ENCODE measurements around the gene BCDIN3D.
"Not testable (repeated sequence)": the region's sequence is repeated elsewhere in the genome, so short reads cannot be mapped to it uniquely, and the experiment has no call there.

The BCDIN3D gene

GRCh38 chr12:49842519-49843352 is at the start of gene BCDIN3D:
BCDIN3D (minus strand) TSS chr12:49843106; CDS start chr12:49843087, 19 bp downstream.
- DNase-seq, result peak; percentile 95

DNA sequence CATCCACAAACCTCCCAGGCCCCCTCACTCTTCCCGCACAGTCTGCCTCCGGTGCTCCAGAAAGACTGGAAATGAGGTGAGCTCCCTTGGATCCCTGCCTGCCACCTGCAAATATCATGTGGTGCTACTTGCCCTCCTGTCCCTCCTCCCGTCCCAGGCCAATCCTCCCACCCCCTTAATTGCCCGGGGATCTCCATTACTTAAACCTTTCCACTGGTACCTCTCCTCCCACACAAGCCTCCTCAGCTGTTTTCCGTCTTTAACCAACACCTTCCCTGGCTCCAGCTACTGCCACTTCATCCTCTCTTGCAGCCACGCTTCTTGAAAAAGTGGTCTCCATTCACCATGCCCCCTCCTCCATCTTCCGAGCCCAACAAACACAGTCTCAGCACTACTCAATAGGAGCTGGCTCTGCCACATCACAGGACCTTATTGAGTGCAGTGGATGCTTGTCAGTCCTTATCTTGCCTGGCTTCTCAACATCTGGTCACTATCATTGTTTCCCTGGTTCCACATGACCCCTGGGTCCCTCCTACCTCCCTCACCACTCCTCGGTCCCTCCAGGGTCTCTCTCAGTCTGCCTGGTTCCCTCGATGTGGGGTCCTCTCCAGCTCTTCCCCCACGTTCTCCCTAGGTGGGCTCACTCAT is 49.3 kb upstream of the BCDIN3D start:
- no peak for DNase-seq

GRCh38 chr12:49891476-49891875 is 48.6 kb upstream of the BCDIN3D start:
- DNase-seq, result no peak

GRCh38 chr12:49891012-49891411 is 48.1 kb upstream of the BCDIN3D start:
- no peak for DNase-seq

- DNase-seq, result no peak
Observed at GRCh38 chr12:49890096-49890461, 47.2 kb upstream of the BCDIN3D start.

GRCh38 chr12:49889361-49890095 is 46.6 kb upstream of the BCDIN3D start:
- no peak for DNase-seq

DNA sequence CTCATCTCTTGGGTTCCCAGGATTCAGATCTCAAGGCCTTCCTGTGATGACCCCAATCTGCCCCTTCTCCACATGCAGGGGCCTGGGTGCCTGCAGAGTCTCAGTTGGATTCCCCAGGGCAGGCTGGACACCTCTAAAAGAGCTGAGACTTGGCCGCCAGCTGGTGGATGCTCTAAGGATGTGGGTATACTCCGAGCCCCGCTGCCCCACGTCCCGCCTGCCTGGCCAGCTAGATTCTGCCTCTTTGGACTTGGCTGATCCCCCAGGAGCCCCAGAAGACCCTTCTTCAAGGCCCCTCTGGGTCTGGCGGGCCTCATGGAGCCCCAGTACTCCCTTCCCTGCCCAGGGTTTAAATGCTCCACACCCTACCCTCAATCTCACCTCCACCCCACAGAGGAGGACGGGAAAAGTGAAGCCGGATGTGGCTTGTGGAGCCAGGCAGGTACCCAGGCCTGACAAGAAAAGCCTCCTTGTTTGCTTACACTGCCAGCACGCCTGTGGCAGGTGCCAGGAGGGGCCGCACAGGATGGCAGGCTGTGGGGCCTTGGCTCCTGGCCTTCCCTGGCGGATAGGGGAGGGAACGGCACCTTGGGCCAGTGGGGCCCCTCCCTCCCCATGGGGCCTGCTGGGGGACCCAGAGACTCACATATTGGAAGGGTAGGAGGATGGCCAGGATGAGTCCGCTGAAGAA is 45.7 kb upstream of the BCDIN3D start:
- no peak for DNase-seq

GRCh38 chr12:49887536-49888401 is 44.9 kb upstream of the BCDIN3D start:
- no peak for DNase-seq

GRCh38 chr12:49887091-49887490 is 44.2 kb upstream of the BCDIN3D start:
- no peak for DNase-seq

DNA sequence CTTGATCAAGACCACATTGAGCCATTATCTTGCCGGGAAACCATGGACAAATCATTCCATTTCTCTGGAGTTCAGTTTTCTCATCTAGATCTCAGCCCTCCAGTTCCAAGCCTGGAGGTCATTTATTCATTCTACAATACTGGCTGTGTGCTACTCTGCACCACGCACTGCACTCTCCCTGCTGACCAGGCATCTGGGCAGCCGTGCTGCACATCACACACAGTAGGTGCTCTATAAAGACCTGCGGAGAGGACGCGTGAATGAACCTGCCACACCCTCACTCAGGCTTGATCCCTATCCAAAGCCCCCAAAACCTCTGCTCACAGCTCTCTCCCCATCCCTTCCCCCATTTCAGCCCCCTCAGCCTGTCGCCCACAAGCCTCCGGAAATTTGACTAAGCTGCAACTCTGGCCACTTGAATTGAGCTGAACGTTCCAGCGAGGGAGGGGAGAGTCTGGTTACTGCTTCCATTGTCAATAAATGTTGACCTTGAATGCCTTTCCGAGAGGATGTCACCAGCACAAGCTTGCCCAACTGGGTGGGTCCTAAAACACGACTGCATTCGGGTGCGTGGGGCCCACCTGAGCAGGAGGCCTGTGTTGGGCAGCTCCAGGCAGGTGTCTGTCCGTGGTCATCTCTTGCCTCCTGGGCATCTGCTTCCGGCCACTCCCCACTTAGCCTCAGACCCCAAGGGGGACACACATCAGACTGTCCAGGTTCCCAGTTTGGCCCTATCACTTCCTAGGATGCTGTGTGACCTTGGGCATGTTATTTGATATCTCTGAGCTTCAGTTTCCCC is 43.0 kb upstream of the BCDIN3D start:
- DNase-seq, result no peak

GRCh38 chr12:49885118-49885517 is 42.2 kb upstream of the BCDIN3D start:
- DNase-seq, result no peak

DNA sequence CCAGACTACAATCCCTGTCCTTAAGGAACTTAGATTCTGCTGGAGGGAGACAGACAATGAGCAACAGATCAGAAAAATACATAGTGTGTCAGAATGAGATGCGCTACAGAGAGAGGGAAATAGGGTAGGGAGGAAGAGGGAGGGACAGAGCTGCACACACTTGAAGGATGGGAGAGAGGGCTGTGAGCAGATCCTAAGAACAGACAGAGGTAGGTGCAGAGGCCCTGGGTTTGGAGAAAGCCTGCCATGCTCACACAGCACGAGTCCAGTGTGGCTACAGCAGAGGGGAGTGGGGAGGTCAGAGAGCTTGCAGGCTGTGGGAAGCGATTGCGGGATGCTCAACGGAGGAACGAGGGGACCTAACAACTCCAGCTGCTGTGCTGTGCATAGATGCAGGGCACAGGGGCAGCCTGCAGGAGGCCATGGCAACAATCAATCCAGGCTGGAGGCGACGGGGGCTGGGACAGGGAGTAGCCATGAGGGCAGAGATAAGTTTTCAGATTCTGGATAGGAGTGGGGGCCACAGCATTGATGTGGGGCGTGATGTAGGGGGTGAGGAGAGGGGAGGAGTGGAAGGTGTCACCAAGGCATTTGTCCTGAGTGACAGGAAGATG is 40.1 kb upstream of the BCDIN3D start:
- no peak for DNase-seq

DNA sequence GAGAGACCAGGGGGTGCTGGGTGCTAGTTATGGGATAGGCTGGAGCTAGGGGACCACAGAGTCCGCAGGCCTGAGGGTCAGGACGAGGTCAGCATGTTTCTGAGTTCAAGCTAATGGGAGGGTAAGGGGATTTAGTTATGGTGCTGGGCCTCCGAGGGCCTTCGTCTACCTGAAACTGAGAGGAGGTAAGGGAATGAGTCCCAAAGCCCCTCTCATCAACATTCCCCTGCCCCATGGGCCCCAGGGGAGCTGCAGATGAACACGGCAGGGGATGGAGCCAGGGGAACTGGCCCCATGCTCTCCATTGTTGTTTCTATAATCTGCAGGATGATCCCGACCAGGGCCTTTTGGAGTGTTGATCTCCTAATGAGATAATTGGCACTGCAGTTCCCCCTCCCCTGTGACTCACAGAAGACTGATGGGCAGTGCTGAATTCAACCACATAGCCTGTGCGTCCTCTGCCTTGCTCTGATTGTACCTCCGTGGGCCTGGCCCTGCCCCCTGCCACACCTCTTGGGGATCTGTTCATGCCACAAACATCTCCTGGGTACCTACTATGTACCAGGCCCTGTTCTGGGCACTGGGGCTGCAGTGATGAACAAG is 39.4 kb upstream of the BCDIN3D start:
- DNase-seq, result no peak

GRCh38 chr12:49881415-49882247 is 38.7 kb upstream of the BCDIN3D start:
- no peak for DNase-seq

DNA sequence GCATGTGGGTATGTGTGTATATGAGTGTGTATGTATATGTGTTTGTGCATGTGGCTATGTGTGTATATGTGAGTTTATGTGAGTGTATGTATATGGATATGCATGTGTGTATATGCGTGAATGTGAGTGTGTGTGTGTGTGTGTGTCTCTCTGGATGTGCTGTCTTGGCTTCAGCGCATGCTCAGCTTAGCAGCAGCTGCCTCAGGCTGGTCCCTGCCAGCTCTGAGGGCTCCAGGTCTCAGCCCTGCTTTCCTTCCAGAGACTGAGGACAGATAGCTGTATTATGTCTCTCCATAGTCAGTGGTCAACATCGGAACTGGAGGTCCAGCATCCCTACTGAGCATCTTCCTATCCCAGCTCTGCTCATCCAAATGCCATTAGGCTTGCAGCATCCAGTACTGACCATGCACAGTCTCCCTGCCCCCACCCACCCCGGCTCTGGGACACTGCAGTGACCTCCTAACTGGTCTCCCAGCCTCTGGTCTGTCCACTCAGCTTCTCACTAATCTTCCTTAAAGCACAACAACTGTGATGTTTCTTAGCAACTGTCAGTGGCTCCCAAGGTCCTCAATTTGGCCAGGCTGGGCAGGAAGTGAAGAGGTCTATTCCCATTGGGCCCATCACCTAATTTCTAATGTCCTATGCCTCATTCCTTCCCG is 38.0 kb upstream of the BCDIN3D start:
- no peak for DNase-seq

GRCh38 chr12:49879065-49879464 is 36.2 kb upstream of the BCDIN3D start:
- DNase-seq, result not testable (repeated sequence)

- no peak for DNase-seq
Observed at GRCh38 chr12:49878021-49878420, 35.1 kb upstream of the BCDIN3D start.

- DNase-seq, result no peak
Observed at GRCh38 chr12:49877066-49877465, 34.2 kb upstream of the BCDIN3D start.

DNA sequence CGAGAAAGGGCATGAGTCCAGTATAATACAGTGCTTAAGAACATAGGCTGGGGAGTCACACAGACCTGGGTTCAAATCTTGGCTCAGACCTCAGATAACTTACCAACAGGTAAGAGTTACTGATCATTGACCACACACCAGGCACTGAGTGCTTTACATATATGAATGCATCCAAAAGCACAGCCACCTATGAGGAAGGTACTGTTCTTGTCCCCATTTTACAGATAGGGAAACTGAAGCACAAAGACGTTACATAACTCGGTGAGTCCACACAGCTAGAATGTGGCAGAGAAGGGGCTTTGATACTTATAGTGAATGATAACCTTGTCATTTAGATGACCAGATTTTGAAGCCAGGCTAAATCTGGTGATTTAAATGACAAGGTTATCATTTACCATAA is 33.2 kb upstream of the BCDIN3D start:
- DNase-seq, result no peak
